Lower leg skin (tissue), 3 donors: ENCODE measurements around the gene CA9.

Experiments used
- POLR2A ChIP-seq, 2 donors: fragments of 450-650 bp; IDR thresholded peaks; one replicate each; pipeline ENCODE4 v1.6.1; 2016 to 2017; ENCODE audit warnings: antibody characterized with exemption in 2 of 2, mild to moderate bottlenecking in 1 of 2, moderate library complexity in 1 of 2
- TF ChIP-seq, protein P1 (sequence below), 3 donors: fragments of 450-650 bp; IDR thresholded peaks; one replicate each; pipeline ENCODE4 v1.5.1; 2016; ENCODE audit warnings: antibody characterized with exemption in 3 of 3, mild to moderate bottlenecking in 3 of 3, moderate library complexity in 2 of 3

DNA sequence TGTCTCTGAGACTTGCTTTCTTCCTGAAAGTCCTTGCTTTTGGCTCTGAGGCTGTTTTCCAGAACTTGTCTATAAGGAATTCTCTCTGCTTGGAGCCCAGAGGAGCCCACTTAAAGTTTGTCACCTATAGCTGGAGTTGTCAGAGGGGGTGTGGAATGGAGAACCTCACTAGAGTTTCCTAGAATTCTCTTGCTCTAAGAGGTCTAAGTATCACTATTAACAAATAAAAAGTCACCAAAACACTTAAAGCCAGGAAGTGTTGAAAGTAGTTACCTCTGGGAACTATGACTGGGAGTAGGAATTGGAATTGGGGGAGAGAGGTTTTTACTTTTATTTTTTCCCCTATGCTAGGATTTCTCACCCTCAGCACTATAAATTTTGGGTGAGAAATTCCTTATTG is 38.0 kb upstream of the CA9 start:
- TF ChIP-seq, protein P1, sequence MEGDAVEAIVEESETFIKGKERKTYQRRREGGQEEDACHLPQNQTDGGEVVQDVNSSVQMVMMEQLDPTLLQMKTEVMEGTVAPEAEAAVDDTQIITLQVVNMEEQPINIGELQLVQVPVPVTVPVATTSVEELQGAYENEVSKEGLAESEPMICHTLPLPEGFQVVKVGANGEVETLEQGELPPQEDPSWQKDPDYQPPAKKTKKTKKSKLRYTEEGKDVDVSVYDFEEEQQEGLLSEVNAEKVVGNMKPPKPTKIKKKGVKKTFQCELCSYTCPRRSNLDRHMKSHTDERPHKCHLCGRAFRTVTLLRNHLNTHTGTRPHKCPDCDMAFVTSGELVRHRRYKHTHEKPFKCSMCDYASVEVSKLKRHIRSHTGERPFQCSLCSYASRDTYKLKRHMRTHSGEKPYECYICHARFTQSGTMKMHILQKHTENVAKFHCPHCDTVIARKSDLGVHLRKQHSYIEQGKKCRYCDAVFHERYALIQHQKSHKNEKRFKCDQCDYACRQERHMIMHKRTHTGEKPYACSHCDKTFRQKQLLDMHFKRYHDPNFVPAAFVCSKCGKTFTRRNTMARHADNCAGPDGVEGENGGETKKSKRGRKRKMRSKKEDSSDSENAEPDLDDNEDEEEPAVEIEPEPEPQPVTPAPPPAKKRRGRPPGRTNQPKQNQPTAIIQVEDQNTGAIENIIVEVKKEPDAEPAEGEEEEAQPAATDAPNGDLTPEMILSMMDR (IDR thresholded peaks at IDR 0.05): no peak
- no peak for TF ChIP-seq POLR2A (IDR thresholded peaks at IDR 0.05)
